Neural crest cell (in vitro differentiated cells): Measurements from ENCODE around the gene GARIN6. TPM values are rescaled to one million over a fixed set of nuclear protein-coding genes. Genes with fewer than 3 reads are reported as not detected.

Experiments used
- DNase-seq: peaks from one replicate; pipeline ENCODE4 v3.0.0; 2021; ENCODE audit warnings: low read depth, mixed read lengths, low spot score
- H3K27ac Mint-ChIP-seq: one replicate; pipeline ENCODE4 v1.8.0; 2021; ENCODE audit warnings: mild to moderate bottlenecking, mixed read lengths; ENCODE audit not compliant: unreplicated experiment
- H3K27me3 Mint-ChIP-seq: 2 replicates; pipeline ENCODE4 v1.8.0; 2021; ENCODE audit warnings: low read depth, mild to moderate bottlenecking, mixed read lengths
- H3K36me3 Mint-ChIP-seq: 2 replicates; pipeline ENCODE4 v1.8.0; 2021; ENCODE audit warnings: low read depth, mild to moderate bottlenecking, mixed read lengths
- H3K4me1 Mint-ChIP-seq: 2 replicates; pipeline ENCODE4 v1.8.0; 2021; ENCODE audit warnings: mixed read lengths
- H3K4me3 Mint-ChIP-seq: one replicate; pipeline ENCODE4 v1.8.0; 2021; ENCODE audit warnings: mild to moderate bottlenecking, mixed read lengths
- H3K9me3 Mint-ChIP-seq: 2 replicates; pipeline ENCODE4 v1.8.0; 2021; ENCODE audit warnings: mixed read lengths
- long read RNA-seq: library from polyadenylated mRNA; unstranded; transcript quantifications from one replicate; pipeline ENCODE4 v2.0.0, GENCODE V29; 2020
- total RNA-seq: library from RNA; stranded (reverse); gene quantifications from 2 replicates; pipeline ENCODE4 v1.2.1, GENCODE V29; 2021
- TF ChIP-seq, protein P1 (sequence below): fragments of 200-600 bp; sonication (generic); conservative IDR thresholded peaks from 2 replicates; pipeline ENCODE4 v1.5.0; 2021; ENCODE audit warnings: antibody characterized with exemption, mild to moderate bottlenecking

Gene GARIN6
- not detected in 2 replicates for total RNA-seq
- long read RNA-seq = 0 reads

DNA sequence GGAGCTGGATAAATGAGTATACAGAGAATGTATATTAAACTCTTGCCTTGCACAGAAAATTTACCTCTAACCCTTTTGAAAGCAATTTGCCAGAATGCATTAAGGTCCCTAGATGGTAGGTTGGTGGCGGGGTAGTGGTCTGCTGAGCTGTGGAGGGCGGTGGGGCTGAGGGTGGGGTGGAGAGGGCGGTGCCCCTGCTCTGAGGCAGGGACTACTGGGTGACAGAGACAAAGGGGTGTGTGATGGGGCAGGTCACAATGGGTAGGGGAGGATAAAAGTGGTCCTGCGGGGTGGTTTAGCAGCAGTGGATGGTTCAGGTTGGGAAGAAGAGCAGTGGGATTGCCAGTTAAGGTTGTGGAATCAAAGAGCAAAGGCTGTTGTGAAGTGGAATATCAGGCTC is at the start of gene GARIN6:
Gene GARIN6 (plus strand): TSS at position 301 of the 400 bp plus-strand sequence. CDS start 422 bp downstream, outside the sequence.
- Mint-ChIP-seq H3K4me3 (no peak within 1 kb of the TSS), H3K36me3 (no peaks in the 10 kb centered on the region), H3K4me1 (no peaks in the 10 kb centered on the region), H3K27me3 (no peaks in the 10 kb centered on the region), H3K9me3 (peaks cover 5% of the 10 kb centered on the region), H3K27ac (no peak within 1 kb of the TSS)
- no peak for DNase-seq
- TF ChIP-seq, protein P1, sequence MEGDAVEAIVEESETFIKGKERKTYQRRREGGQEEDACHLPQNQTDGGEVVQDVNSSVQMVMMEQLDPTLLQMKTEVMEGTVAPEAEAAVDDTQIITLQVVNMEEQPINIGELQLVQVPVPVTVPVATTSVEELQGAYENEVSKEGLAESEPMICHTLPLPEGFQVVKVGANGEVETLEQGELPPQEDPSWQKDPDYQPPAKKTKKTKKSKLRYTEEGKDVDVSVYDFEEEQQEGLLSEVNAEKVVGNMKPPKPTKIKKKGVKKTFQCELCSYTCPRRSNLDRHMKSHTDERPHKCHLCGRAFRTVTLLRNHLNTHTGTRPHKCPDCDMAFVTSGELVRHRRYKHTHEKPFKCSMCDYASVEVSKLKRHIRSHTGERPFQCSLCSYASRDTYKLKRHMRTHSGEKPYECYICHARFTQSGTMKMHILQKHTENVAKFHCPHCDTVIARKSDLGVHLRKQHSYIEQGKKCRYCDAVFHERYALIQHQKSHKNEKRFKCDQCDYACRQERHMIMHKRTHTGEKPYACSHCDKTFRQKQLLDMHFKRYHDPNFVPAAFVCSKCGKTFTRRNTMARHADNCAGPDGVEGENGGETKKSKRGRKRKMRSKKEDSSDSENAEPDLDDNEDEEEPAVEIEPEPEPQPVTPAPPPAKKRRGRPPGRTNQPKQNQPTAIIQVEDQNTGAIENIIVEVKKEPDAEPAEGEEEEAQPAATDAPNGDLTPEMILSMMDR = no peak

DNA sequence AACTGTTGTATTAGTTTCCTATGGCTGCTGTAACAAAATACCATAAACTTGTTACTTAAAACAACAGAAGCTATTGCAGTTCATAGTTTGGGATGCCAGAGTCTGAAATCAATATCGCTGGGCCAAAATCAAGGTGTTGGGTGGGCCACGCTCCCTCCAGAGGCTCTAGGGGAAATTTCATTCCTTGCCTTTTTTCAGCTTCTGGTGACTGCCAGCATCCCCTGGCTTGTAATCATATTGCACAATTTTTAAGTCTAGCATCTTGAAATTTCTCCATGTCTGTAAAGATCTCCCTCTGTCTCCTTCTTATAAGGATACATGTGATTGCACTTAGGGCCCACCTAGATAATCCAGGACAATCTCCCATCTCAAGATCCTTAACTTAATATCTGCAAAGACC is 48.8 kb upstream of the GARIN6 start:
- Mint-ChIP-seq H3K27me3 (no peaks in the 10 kb centered on the region), H3K9me3 (peaks cover 6% of the 10 kb centered on the region), H3K36me3 (no peaks in the 10 kb centered on the region), H3K27ac (no peak overlapping the region), H3K4me1 (peaks cover 9% of the 10 kb centered on the region), H3K4me3 (no peak overlapping the region)
- DNase-seq = no peak
- TF ChIP-seq, protein P1 = no peak

DNA sequence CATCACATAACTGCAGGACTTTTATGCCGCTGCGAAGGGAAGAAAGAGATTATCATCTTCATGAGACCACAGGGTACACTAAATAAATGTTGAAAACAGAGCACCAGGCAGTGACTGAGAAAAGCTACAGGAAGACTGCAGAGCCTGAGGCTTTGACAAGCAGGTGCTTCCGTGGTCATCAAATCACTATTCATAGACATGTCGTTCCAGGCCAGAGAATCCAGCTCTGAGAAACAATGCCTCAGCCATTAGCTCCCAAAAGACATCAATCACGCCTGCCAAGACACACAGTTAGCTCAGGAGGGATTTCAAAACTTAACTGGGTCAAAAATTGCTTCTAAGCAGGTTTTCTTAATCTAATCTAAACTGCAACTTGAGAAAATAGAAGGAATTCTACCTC is 47.2 kb upstream of the GARIN6 start:
- H3K27ac Mint-ChIP-seq = peak overlapping the region; percentile 57
- peaks cover 3% of the 10 kb centered on the region for H3K9me3 Mint-ChIP-seq
- no peak for DNase-seq
- no peaks in the 10 kb centered on the region for H3K36me3 Mint-ChIP-seq
- TF ChIP-seq, protein P1 = no peak
- H3K4me3 Mint-ChIP-seq = no peak overlapping the region
- H3K27me3 Mint-ChIP-seq = no peaks in the 10 kb centered on the region
- peaks cover 9% of the 10 kb centered on the region for H3K4me1 Mint-ChIP-seq

DNA sequence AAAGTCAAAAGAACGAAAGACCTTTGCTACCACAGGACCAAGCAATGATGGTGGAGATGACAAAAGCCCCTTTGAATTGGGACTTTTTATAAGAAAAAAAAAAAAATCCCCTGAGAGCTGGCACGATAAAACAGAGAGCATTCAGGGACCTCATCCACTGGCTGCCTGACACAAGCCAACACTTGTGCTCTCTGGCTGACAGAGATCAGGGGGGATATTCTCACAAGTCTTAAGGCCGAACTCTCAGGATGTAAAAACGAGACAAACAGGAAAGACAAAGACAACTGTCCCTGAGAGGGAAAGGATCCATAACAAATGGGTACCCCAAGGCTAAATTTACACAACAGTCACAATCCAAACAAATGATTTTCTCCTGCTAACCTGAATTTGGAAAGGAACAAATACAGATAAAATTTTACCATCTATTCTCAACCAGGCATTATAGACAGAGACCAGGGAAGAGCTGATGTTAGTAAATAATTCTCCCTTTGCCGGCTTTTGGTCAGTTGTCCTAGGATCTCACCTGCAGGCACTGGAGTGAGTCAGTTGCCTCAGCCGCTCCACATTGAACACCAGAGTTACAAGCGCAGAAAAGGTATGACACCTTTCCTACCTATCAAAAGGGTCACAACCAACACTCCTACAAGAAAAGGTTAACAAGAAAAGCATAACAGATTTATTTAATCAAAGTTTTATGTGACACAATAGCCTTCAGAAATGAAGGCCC is 37.9 kb upstream of the GARIN6 start:
- Mint-ChIP-seq H3K4me1 (peaks cover 15% of the 10 kb centered on the region), H3K9me3 (no peaks in the 10 kb centered on the region), H3K36me3 (no peaks in the 10 kb centered on the region), H3K27ac (no peak overlapping the region), H3K4me3 (no peak overlapping the region), H3K27me3 (no peaks in the 10 kb centered on the region)
- TF ChIP-seq, protein P1 = no peak
- no peak for DNase-seq

DNA sequence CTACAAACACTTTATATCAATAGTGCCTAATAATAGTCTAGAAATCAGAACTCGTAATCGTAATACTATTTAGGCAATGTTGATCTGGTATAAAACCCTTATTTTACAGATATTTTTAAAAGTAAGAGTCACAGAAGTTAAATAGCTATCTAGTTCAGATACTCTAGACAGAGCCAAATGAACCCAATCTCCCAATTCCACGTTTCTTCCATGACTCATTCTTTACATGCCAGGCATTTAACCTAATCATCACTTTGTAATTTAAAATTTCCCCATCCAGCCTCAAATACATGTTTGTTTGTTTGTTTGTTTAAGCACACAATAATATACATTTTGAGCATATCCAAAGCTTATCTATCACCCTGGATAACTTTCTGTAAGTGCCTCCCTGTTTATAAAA is 36.4 kb upstream of the GARIN6 start:
- Mint-ChIP-seq H3K4me3 (no peak overlapping the region), H3K4me1 (peaks cover 15% of the 10 kb centered on the region), H3K27me3 (no peaks in the 10 kb centered on the region), H3K36me3 (peaks cover 3% of the 10 kb centered on the region), H3K27ac (no peak overlapping the region), H3K9me3 (no peaks in the 10 kb centered on the region)
- TF ChIP-seq, protein P1 = no peak
- DNase-seq = no peak
